ENCODE results near the gene PRIMPOL. TPM values are rescaled to one million over a fixed set of nuclear protein-coding genes. Genes with fewer than 3 reads are reported as not detected.
"Not testable (repeated sequence)": the region's sequence is repeated elsewhere in the genome, so short reads cannot be mapped to it uniquely, and the experiment has no call there.

Gene PRIMPOL
- total and polyA plus RNA-seq, 9 of the 15 experiments (the other 6 are each of a cell fraction or from before 2014, with no cell fraction given), result 11.0 to 32.0 (median 16.1) TPM

DNA sequence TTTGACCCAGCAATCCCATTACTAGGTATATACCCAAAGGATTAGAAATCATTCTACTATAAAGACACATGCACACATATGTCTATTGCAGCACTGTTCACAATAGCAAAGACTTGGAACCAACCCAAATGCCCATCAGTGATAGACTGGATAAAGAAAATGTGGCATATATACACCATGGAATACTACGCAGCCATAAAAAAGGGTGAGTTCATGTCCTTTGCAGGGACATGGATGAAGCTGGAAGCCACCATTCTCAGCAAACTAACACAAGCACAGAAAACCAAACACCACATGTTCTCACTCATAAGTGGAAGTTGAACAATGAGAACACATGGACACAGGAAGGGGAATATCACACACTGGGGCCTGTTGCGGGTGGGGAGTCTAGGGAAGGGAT, 42.1 kb upstream of the PRIMPOL start:
- H3K27me3 ChIP-seq (ENCODE audit: control insufficient read depth in 2 of 2, insufficient read depth in 2 of 2, low read length in 2 of 2); FAIRE-seq; H3K4me3 ChIP-seq; H3K9me3 ChIP-seq (replicated peaks; ENCODE audit: control insufficient read depth, insufficient read depth, low read depth, low read length); POLR2A ChIA-PET; H3K9ac ChIP-seq (ENCODE audit: insufficient read depth in 1 of 2, low read depth in 2 of 2, low read length in 2 of 2); H3K9me1 ChIP-seq (ENCODE audit: control insufficient read depth, insufficient read depth, low read length); H3K36me3 ChIP-seq (ENCODE audit: control insufficient read depth, insufficient read depth, low read length); CTCF ChIA-PET (ENCODE audit: low intra/inter-chr PET ratio); intact Hi-C loops (cut with micrococcal nuclease); H3K27ac ChIP-seq (ENCODE audit: extremely low read depth, low read depth, low read length); DNase-seq (ENCODE audit: extremely low read depth in 1 of 4, low spot score in 3 of 4); H2AFZ ChIP-seq (ENCODE audit: low read depth, low read length); ATAC-seq; H4K20me1 ChIP-seq (replicated peaks; ENCODE audit: control insufficient read depth, insufficient read depth, low read length); H3K79me2 ChIP-seq (ENCODE audit: control insufficient read depth, insufficient read depth, low read length); H3K4me2 ChIP-seq (ENCODE audit: insufficient read depth, low read length); in situ Hi-C loops (cut with MboI); H3K4me1 ChIP-seq (replicated peaks in 1 of 2; ENCODE audit: control insufficient read depth in 2 of 2, insufficient read depth in 2 of 2, low read length in 2 of 2); BruUV-seq (replicated peaks): not testable (repeated sequence)
- 18% methylated on average over 2 of the region's 2 CpGs for WGBS (ENCODE audit: insufficient coverage, low coverage, missing lambda C conversion rate)
- TF ChIP-seq ZNF146 (CRISPR knock-in tag; IDR thresholded peaks at IDR 0.05; ENCODE audit: unreplicated experiment), result peak; percentile 65

DNA sequence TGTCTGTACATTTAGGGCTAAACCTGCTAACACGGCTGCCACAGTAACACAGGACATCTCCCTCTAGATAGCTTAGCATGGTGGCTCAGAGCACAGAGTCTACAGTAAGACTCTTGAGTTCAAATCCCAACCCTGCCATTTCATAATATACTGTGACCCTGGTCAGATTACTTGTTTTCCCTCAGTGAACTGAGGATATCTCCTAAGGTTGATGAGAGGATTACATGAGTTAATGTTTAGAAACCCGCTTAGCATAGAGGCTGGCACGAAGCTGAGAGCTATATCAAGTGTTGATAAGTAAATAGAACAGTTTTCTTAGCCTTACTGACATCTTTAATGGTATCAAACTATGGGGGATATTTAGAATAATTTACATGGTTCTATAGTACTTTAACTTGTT, 37.5 kb upstream of the PRIMPOL start:
- BruUV-seq (replicated peaks), result no TSS peak
- Histone ChIP-seq H3K9ac (ENCODE audit: insufficient read depth in 1 of 2, low read depth in 2 of 2, low read length in 2 of 2) (no peak overlapping the region), H3K4me2 (ENCODE audit: insufficient read depth, low read length) (no peak overlapping the region), H3K79me2 (ENCODE audit: control insufficient read depth, insufficient read depth, low read length) (no peaks in the 10 kb centered on the region), H3K4me1 (replicated peaks in 1 of 2; ENCODE audit: control insufficient read depth in 2 of 2, insufficient read depth in 2 of 2, low read length in 2 of 2) (no peaks in the 10 kb centered on the region; a peak in 1 of 5 replicates), H2AFZ (ENCODE audit: low read depth, low read length) (no peak overlapping the region), H3K36me3 (ENCODE audit: control insufficient read depth, insufficient read depth, low read length) (no peaks in the 10 kb centered on the region), H3K4me3 (no peak overlapping the region), H3K27ac (ENCODE audit: extremely low read depth, low read depth, low read length) (no peak overlapping the region), H3K9me3 (replicated peaks; ENCODE audit: control insufficient read depth, insufficient read depth, low read depth, low read length) (peaks cover 9% of the 10 kb centered on the region), H3K27me3 (ENCODE audit: control insufficient read depth in 2 of 2, insufficient read depth in 2 of 2, low read length in 2 of 2) (no peaks in the 10 kb centered on the region), H3K9me1 (ENCODE audit: control insufficient read depth, insufficient read depth, low read length) (no peaks in the 10 kb centered on the region), H4K20me1 (replicated peaks; ENCODE audit: control insufficient read depth, insufficient read depth, low read length) (no peaks in the 10 kb centered on the region)
- ATAC-seq (no peak), DNase-seq (ENCODE audit: extremely low read depth in 1 of 4, low spot score in 3 of 4) (no peak), FAIRE-seq (peak; percentile 65)
- ChIA-PET CTCF (ENCODE audit: low intra/inter-chr PET ratio) (no interaction called here), POLR2A (no interaction called here)
- TF ChIP-seq BRF1 (IDR thresholded peaks at IDR 0.05; ENCODE audit: borderline replicate concordance, extremely low read depth, insufficient read length) (no peak), TAL1 (IDR thresholded peaks at IDR 0.05) (no peak)
- TF ChIP-seq, protein P1, sequence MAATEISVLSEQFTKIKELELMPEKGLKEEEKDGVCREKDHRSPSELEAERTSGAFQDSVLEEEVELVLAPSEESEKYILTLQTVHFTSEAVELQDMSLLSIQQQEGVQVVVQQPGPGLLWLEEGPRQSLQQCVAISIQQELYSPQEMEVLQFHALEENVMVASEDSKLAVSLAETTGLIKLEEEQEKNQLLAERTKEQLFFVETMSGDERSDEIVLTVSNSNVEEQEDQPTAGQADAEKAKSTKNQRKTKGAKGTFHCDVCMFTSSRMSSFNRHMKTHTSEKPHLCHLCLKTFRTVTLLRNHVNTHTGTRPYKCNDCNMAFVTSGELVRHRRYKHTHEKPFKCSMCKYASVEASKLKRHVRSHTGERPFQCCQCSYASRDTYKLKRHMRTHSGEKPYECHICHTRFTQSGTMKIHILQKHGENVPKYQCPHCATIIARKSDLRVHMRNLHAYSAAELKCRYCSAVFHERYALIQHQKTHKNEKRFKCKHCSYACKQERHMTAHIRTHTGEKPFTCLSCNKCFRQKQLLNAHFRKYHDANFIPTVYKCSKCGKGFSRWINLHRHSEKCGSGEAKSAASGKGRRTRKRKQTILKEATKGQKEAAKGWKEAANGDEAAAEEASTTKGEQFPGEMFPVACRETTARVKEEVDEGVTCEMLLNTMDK (IDR thresholded peaks at IDR 0.05; ENCODE audit: borderline replicate concordance, insufficient read depth, low read depth, low read length, poor library complexity, severe bottlenecking), result no peak
- TF ChIP-seq, protein P2, sequence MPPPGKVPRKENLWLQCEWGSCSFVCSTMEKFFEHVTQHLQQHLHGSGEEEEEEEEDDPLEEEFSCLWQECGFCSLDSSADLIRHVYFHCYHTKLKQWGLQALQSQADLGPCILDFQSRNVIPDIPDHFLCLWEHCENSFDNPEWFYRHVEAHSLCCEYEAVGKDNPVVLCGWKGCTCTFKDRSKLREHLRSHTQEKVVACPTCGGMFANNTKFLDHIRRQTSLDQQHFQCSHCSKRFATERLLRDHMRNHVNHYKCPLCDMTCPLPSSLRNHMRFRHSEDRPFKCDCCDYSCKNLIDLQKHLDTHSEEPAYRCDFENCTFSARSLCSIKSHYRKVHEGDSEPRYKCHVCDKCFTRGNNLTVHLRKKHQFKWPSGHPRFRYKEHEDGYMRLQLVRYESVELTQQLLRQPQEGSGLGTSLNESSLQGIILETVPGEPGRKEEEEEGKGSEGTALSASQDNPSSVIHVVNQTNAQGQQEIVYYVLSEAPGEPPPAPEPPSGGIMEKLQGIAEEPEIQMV (tag; conservative IDR thresholded peaks at IDR 0.05; ENCODE audit: low read depth), result no peak
- intact Hi-C loops (cut with micrococcal nuclease), result no loop called here
- in situ Hi-C loops (cut with MboI), result no loop called here
- 4% methylated on average over 3 of the region's 3 CpGs for WGBS (ENCODE audit: insufficient coverage, low coverage, missing lambda C conversion rate)

Measured in K562 (cell line).